Keratinocyte (primary cell): ENCODE measurements around the gene CAMKMT. TPM values are rescaled to one million over a fixed set of nuclear protein-coding genes. Genes with fewer than 3 reads are reported as not detected.

Source experiments
- DNase-seq: peaks from one replicate; pipeline ENCODE4 v3.0.0-alpha.2; 2011; ENCODE audit warnings: low read depth, missing footprints, low spot score
- FAIRE-seq: peaks from 2 replicates; lab custom pipeline; 2011; peaks lifted over from hg19 to GRCh38; lab: Jason Lieb, UNC
- H2AFZ ChIP-seq: 2 replicates; pipeline ENCODE4 v1.6.0; 2012; ENCODE audit warnings: low read length, control low read depth, inconsistent platforms; ENCODE audit not compliant: control insufficient read depth
- H3K27ac ChIP-seq: 2 replicates; pipeline ENCODE4 v1.5.1; 2011; ENCODE audit warnings: low read length; ENCODE audit not compliant: control insufficient read depth, insufficient read depth
- H3K27me3 ChIP-seq: 3 replicates; pipeline ENCODE4 v1.6.0; 2011; ENCODE audit warnings: low read length; ENCODE audit not compliant: control insufficient read depth, insufficient read depth; ENCODE audit errors: extremely low read depth
- H3K36me3 ChIP-seq, 2 experiments: 2 replicates in 1 of 2; 3 replicates in 1 of 2; pipeline ENCODE4 v1.5.1; 2011; ENCODE audit warnings: low read length in 2 of 2, mild to moderate bottlenecking in 1 of 2; ENCODE audit not compliant: control insufficient read depth in 2 of 2, insufficient read depth in 2 of 2; ENCODE audit errors: extremely low read depth in 1 of 2
- H3K4me1 ChIP-seq: 3 replicates; pipeline ENCODE4 v1.5.1; 2011; ENCODE audit warnings: low read length; ENCODE audit not compliant: control insufficient read depth, insufficient read depth; ENCODE audit errors: extremely low read depth
- H3K4me2 ChIP-seq: 3 replicates; pipeline ENCODE4 v1.6.0; 2011; ENCODE audit warnings: low read depth, low read length; ENCODE audit not compliant: control insufficient read depth, insufficient read depth; ENCODE audit errors: extremely low read depth
- H3K4me3 ChIP-seq, 3 experiments: fragments of 200-600 bp in 1 of 3; sonication (generic) in 1 of 3; 2 replicates in 2 of 3; 3 replicates in 1 of 3; pipeline ENCODE4 v1.5.1; 2011 to 2016; ENCODE audit warnings: low read length in 3 of 3, mild to moderate bottlenecking in 3 of 3, control low read depth in 2 of 3, inconsistent platforms in 1 of 3, low read depth in 1 of 3, mixed read lengths in 1 of 3, mixed run types in 1 of 3, moderate library complexity in 1 of 3; ENCODE audit not compliant: control insufficient read depth in 2 of 3, insufficient read depth in 2 of 3; ENCODE audit errors: extremely low read depth in 1 of 3
- H3K79me2 ChIP-seq: 2 replicates; pipeline ENCODE4 v1.6.0; 2012; ENCODE audit warnings: low read length; ENCODE audit not compliant: control insufficient read depth, insufficient read depth
- H3K9ac ChIP-seq: 3 replicates; pipeline ENCODE4 v1.6.0; 2011; ENCODE audit warnings: low read length; ENCODE audit not compliant: control insufficient read depth, insufficient read depth; ENCODE audit errors: extremely low read depth
- H3K9me1 ChIP-seq: 3 replicates; pipeline ENCODE4 v1.6.0; 2011; ENCODE audit warnings: low read length; ENCODE audit not compliant: control insufficient read depth, insufficient read depth; ENCODE audit errors: extremely low read depth
- H3K9me3 ChIP-seq: 2 replicates; pipeline ENCODE4 v1.5.1; 2012; ENCODE audit warnings: low read depth, low read length; ENCODE audit not compliant: control insufficient read depth
- H4K20me1 ChIP-seq: 3 replicates; pipeline ENCODE4 v1.6.0; 2011; ENCODE audit warnings: low read length; ENCODE audit not compliant: control insufficient read depth, insufficient read depth; ENCODE audit errors: extremely low read depth
- CTCF ChIP-seq, 3 experiments: IDR thresholded peaks in 1 of 3; conservative IDR thresholded peaks in 1 of 3; optimal IDR thresholded peaks in 1 of 3; 2 replicates in 2 of 3; 3 replicates in 1 of 3; pipeline versions ENCODE3 to v1.5.1; 2011; ENCODE audit warnings: low read length in 3 of 3, mild to moderate bottlenecking in 3 of 3, moderate library complexity in 2 of 3, control low read depth in 1 of 3, inconsistent platforms in 1 of 3; ENCODE audit not compliant: insufficient read depth in 2 of 3; ENCODE audit errors: extremely low read depth in 1 of 3
- EZH2 ChIP-seq: IDR thresholded peaks from one replicate; pipeline ENCODE4 v1.6.1; 2012; ENCODE audit warnings: inconsistent platforms, mild to moderate bottlenecking, low read length, moderate library complexity
- dilution Hi-C: fragments of 300-500 bp; cut with MboI; formaldehyde crosslinking; loops from one replicate; pipeline ENCODE4 v1.7.0; 2020; ENCODE audit warnings: low sequenced_read_pairs; ENCODE audit not compliant: extremely low pct_ligation_motif_present
- polyA plus RNA-seq, 5 experiments: library from polyadenylated mRNA; depleted of rRNA in 3 of 5; stranded (reverse) in 3 of 5; stranded (forward) in 1 of 5; unstranded in 1 of 5; fragments of >200 nt; gene quantifications; 1 replicate in 1 of 5; 2 replicates in 3 of 5; 3 replicates in 1 of 5; pipeline versions ENCODE4 v1.2.1 to v1.2.3, GENCODE V29; 2011 to 2012; ENCODE audit warnings: missing spikeins in 2 of 5, low read depth in 1 of 5, low replicate concordance in 1 of 5

Gene CAMKMT
- polyA plus RNA-seq, 1 donor (not counting 4 experiments of a cell fraction or from before 2014, with no cell fraction given), result 9.9 TPM

- no peaks in the 10 kb centered on the region for H3K4me1 ChIP-seq
- peaks cover 21% of the 10 kb centered on the region for H3K27me3 ChIP-seq
- no peaks in the 10 kb centered on the region for H4K20me1 ChIP-seq
- no peaks in the 10 kb centered on the region for H3K9me3 ChIP-seq
- dilution Hi-C loops, result no loop called here
- H3K4me3 ChIP-seq, result no peak overlapping the region
- no peak for DNase-seq
- no peak overlapping the region for H2AFZ ChIP-seq
- TF ChIP-seq CTCF (optimal IDR thresholded peaks at IDR 0.05 in 1 of 3, IDR thresholded peaks at IDR 0.05 in 1 of 3, conservative IDR thresholded peaks at IDR 0.05 in 1 of 3; ENCODE audit: extremely low read depth in 1 of 3, insufficient read depth in 2 of 3, low read length in 3 of 3), result no peak
- TF ChIP-seq EZH2, result no peak
- FAIRE-seq, result no peak
- no peak overlapping the region for H3K9ac ChIP-seq
- H3K9me1 ChIP-seq, result no peaks in the 10 kb centered on the region
- H3K79me2 ChIP-seq, result no peaks in the 10 kb centered on the region
- H3K36me3 ChIP-seq, result no peaks in the 10 kb centered on the region
- no peak overlapping the region for H3K27ac ChIP-seq
- H3K4me2 ChIP-seq, result no peak overlapping the region
Measured at GRCh38 chr2:44769349-44770011, 407.7 kb downstream of the CAMKMT start.

- no peak overlapping the region for H3K4me2 ChIP-seq
- no peak overlapping the region for H3K27ac ChIP-seq
- dilution Hi-C loops, result no loop called here
- H3K27me3 ChIP-seq, result peaks cover 21% of the 10 kb centered on the region
- H3K4me3 ChIP-seq, result no peak overlapping the region
- H3K79me2 ChIP-seq, result no peaks in the 10 kb centered on the region
- no peak overlapping the region for H3K9ac ChIP-seq
- H2AFZ ChIP-seq, result no peak overlapping the region
- no peaks in the 10 kb centered on the region for H4K20me1 ChIP-seq
- H3K36me3 ChIP-seq, result no peaks in the 10 kb centered on the region
- H3K4me1 ChIP-seq, result no peaks in the 10 kb centered on the region
- FAIRE-seq, result no peak
- no peak for DNase-seq
- H3K9me3 ChIP-seq, result no peaks in the 10 kb centered on the region
- TF ChIP-seq EZH2 (no peak), CTCF (optimal IDR thresholded peaks at IDR 0.05 in 1 of 3, IDR thresholded peaks at IDR 0.05 in 1 of 3, conservative IDR thresholded peaks at IDR 0.05 in 1 of 3; ENCODE audit: extremely low read depth in 1 of 3, insufficient read depth in 2 of 3, low read length in 3 of 3) (no peak)
- H3K9me1 ChIP-seq, result no peaks in the 10 kb centered on the region
Measured at GRCh38 chr2:44770221-44771195, 408.8 kb downstream of the CAMKMT start.
